Activated CD8-positive, alpha-beta memory T cell treated with anti-CD3 and anti-CD28 coated beads for 4 hours (primary cell): Measurements from ENCODE around the gene ALPG.

Experiments used
- DNase-seq, 2 donors: peaks; one replicate each; pipeline ENCODE4 v3.0.0-alpha.2; 2020; ENCODE audit warnings: low read depth in 2 of 2

ALPG gene

DNA sequence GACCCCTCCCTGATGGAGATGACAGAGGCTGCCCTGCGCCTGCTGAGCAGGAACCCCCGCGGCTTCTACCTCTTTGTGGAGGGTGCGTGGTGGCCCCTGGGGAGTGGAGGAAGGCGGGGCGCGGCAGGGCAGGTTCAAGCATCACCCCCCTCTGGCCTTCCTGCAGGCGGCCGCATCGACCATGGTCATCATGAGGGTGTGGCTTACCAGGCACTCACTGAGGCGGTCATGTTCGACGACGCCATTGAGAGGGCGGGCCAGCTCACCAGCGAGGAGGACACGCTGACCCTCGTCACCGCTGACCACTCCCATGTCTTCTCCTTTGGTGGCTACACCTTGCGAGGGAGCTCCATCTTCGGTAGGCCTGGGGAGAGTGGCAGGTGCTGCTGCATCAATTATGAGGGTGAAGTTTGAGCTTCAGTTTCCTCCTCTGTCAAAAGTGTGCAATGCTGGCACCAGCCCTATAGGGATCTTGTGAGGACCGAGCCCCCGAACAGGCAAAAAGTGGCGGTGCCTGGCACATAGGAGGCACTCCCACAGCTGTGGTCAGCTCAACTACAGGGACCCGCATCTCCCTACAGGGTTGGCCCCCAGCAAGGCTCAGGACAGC, 51.5 kb downstream of the ALPG start:
- no peak for DNase-seq

DNA sequence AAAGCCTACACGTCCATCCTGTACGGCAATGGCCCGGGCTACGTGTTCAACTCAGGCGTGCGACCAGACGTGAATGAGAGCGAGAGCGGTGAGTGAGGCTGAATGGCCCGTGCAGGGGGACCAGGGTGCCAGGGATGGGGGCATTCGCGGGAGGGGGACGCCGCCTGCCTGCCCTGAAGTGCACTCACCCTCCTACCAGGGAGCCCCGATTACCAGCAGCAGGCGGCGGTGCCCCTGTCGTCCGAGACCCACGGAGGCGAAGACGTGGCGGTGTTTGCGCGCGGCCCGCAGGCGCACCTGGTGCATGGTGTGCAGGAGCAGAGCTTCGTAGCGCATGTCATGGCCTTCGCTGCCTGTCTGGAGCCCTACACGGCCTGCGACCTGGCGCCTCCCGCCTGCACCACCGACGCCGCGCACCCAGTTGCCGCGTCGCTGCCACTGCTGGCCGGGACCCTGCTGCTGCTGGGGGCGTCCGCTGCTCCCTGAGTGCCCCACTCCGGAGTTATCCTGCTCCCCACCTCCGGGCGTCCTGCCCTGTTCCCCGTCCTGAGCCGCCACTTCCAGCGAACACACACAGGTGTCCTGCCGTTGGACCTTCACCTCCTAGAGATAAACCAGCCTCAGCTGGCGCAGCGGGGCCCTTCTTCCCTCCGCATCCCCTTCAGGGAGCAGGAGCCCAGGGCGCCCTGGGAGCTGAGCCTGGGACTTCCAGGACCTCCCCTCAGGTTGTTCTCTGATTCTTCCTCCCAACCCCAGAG, 52.2 kb downstream of the ALPG start:
- no peak for DNase-seq

DNA sequence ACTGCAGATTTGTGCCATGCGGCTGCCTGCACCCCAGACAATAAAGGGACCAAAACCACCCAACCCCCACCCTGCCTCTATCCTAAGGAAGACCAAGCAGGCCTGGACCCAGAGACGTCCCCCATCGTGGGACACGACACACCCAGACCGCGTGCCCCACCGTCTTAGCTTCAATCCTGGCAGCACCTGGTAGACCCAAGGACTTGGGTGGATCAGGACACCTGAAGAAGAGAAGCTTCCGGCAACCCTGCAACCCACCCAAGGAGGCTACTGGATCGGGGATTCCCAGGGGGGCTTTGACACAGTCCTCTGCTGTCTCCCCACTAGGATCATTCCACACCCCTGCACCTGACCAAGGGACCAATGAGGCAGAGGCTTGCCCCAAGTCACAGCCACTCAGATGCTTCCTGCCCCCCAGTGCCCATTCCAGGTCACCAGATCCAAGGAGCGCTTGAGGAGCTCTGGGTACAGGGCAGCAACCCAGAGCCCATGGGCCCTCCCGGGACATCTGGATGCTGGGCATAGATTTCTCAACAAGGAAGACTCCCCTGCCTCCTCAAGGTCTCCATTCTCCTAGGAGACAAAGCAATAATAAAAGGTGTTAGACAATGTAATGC, 52.9 kb downstream of the ALPG start:
- no peak for DNase-seq

DNA sequence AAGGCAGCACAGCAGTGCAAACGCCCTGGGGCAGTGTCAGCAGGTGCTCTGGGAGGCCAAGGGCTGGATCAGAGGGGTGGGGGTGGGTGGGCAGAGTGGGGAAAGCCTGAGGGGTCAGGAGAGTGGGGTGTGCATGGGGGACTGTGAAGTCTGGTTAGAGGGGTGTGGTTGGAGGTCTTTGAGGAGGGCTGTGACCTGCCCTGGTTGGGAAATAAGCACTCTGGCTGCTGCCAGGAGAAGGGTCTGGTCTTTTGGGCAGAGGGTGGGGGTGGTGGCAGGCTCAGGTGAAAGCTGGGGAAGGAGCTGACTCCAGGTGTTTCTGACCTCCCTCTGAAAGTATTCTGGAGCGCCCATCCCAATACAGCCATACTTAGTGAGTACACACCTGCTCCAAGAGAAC, 53.5 kb downstream of the ALPG start:
- DNase-seq, result no peak
